HG02970 (cell line): ENCODE results near the gene TEAD1.

Experiments used
- ATAC-seq: cut with Tn5 transposase; IDR thresholded peaks from one replicate; pipeline ENCODE4 v1.9.1; 2021; ENCODE audit warnings: mild to moderate bottlenecking, moderate library complexity, moderate number of reproducible peaks; ENCODE audit not compliant: unreplicated experiment, low FRiP score

The TEAD1 gene

GRCh38 chr11:12664385-12664784 lies 9.8 kb upstream of the TEAD1 start:
- ATAC-seq = no peak

GRCh38 chr11:12666915-12667314 lies 7.3 kb upstream of the TEAD1 start:
- ATAC-seq = no peak

GRCh38 chr11:12667646-12668045 lies 6.6 kb upstream of the TEAD1 start:
- no peak for ATAC-seq

- no peak for ATAC-seq
Measured at GRCh38 chr11:12668166-12668565, 6.1 kb upstream of the TEAD1 start.

- ATAC-seq = no peak
Measured at GRCh38 chr11:12669930-12670329, 4.3 kb upstream of the TEAD1 start.

- no peak for ATAC-seq
Measured at GRCh38 chr11:12671370-12671769, 2.9 kb upstream of the TEAD1 start.

- no peak for ATAC-seq
Measured at GRCh38 chr11:12673601-12673923, 659 bp upstream of the TEAD1 start.

GRCh38 chr11:12674571-12674935 lies 332 bp downstream of the TEAD1 start:
- no peak for ATAC-seq

- ATAC-seq = no peak
Measured at GRCh38 chr11:12674936-12675696, 895 bp downstream of the TEAD1 start.

GRCh38 chr11:12675951-12676711 lies 1.9 kb downstream of the TEAD1 start:
- ATAC-seq = no peak

GRCh38 chr11:12677131-12677530 lies 2.9 kb downstream of the TEAD1 start:
- no peak for ATAC-seq

- ATAC-seq = no peak
Measured at GRCh38 chr11:12678092-12678491, 3.9 kb downstream of the TEAD1 start.

GRCh38 chr11:12678991-12679390 lies 4.8 kb downstream of the TEAD1 start:
- no peak for ATAC-seq

GRCh38 chr11:12679471-12679870 lies 5.2 kb downstream of the TEAD1 start:
- ATAC-seq = no peak

GRCh38 chr11:12680246-12680939 lies 6.2 kb downstream of the TEAD1 start:
- ATAC-seq = no peak

GRCh38 chr11:12680940-12681258 lies 6.7 kb downstream of the TEAD1 start:
- no peak for ATAC-seq

- no peak for ATAC-seq
Measured at GRCh38 chr11:12681466-12681865, 7.2 kb downstream of the TEAD1 start.

GRCh38 chr11:12682288-12682687 lies 8.1 kb downstream of the TEAD1 start:
- ATAC-seq = no peak

- no peak for ATAC-seq
Measured at GRCh38 chr11:12682737-12683500, 8.7 kb downstream of the TEAD1 start.

GRCh38 chr11:12683874-12684273 lies 9.7 kb downstream of the TEAD1 start:
- ATAC-seq = no peak

GRCh38 chr11:12684315-12684714 lies 10.1 kb downstream of the TEAD1 start:
- no peak for ATAC-seq
